ENCODE measurements around the gene TRPM1. TPM values are rescaled to one million over a fixed set of nuclear protein-coding genes. Genes with fewer than 3 reads are reported as not detected.

The TRPM1 gene
- total RNA-seq, 6 experiments from 2014 or later = not detected

- ATAC-seq = no peak
- H3K4me1 ChIP-seq = peaks cover 0 to 9% (median 3%) of the 10 kb centered on the region in 4 donors
- H3K9me3 ChIP-seq = no peaks in the 10 kb centered on the region
- WGBS (ENCODE audit: insufficient coverage, low coverage, low lambda C conversion rate, missing lambda C conversion rate) = 73% methylated on average over 7 of the region's 17 CpGs
- no peaks in the 10 kb centered on the region for H3K36me3 ChIP-seq
- no peak for DNase-seq
- TF ChIP-seq CTCF (IDR thresholded peaks at IDR 0.05) = no peak
- no peak for TF ChIP-seq POLR2A (IDR thresholded peaks at IDR 0.05)
- intact Hi-C loops (cut with DNase I) = no loop called here
- H3K27me3 ChIP-seq = no peaks in the 10 kb centered on the region
- no peak overlapping the region for H3K27ac ChIP-seq
- no peak overlapping the region for H3K4me3 ChIP-seq
Observed at GRCh38 chr15:31062911-31063310, 38.6 kb downstream of the TRPM1 start.

GRCh38 chr15:31062310-31062847, 39.1 kb downstream of the TRPM1 start:
- intact Hi-C loops (cut with DNase I) = no loop called here

GRCh38 chr15:31060429-31061140, 40.9 kb downstream of the TRPM1 start:
- Histone ChIP-seq H3K27ac (no peak overlapping the region), H3K4me1 (peaks cover 0 to 9% (median 3%) of the 10 kb centered on the region in 4 donors), H3K27me3 (no peaks in the 10 kb centered on the region), H3K36me3 (no peaks in the 10 kb centered on the region), H3K4me3 (no peak overlapping the region), H3K9me3 (no peaks in the 10 kb centered on the region)
- ATAC-seq (peak; percentile 80 to 87 (median 82)), DNase-seq (peak in 2 of 3 donors; percentile 43 to 62)
- intact Hi-C loops (cut with DNase I) = no loop called here
- 31% methylated on average over 7 of the region's 15 CpGs for WGBS (ENCODE audit: insufficient coverage, low coverage, low lambda C conversion rate, missing lambda C conversion rate)
- TF ChIP-seq POLR2A (IDR thresholded peaks at IDR 0.05) (no peak), CTCF (IDR thresholded peaks at IDR 0.05) (no peak)

More at GRCh38 chr15:31062310-31062847, 39.1 kb downstream of the TRPM1 start:
- no peak overlapping the region for H3K27ac ChIP-seq
- H3K27me3 ChIP-seq = no peaks in the 10 kb centered on the region
- TF ChIP-seq POLR2A (IDR thresholded peaks at IDR 0.05) (no peak), CTCF (IDR thresholded peaks at IDR 0.05) (no peak)
- no peak for DNase-seq
- no peaks in the 10 kb centered on the region for H3K9me3 ChIP-seq
- no peak for ATAC-seq
- H3K4me3 ChIP-seq = no peak overlapping the region
- no peaks in the 10 kb centered on the region for H3K36me3 ChIP-seq
- 73% methylated on average over 4 of the region's 4 CpGs for WGBS (ENCODE audit: insufficient coverage, low coverage, low lambda C conversion rate, missing lambda C conversion rate)
- H3K4me1 ChIP-seq = peaks cover 0 to 9% (median 3%) of the 10 kb centered on the region in 4 donors

GRCh38 chr15:31058236-31058962, 43.1 kb downstream of the TRPM1 start:
- ATAC-seq (no peak), DNase-seq (no peak)
- no peak overlapping the region for H3K4me3 ChIP-seq
- H3K36me3 ChIP-seq = no peaks in the 10 kb centered on the region
- no peaks in the 10 kb centered on the region for H3K27me3 ChIP-seq
- WGBS (ENCODE audit: insufficient coverage, low coverage, low lambda C conversion rate, missing lambda C conversion rate) = 86% methylated on average over 6 of the region's 6 CpGs
- H3K27ac ChIP-seq = no peak overlapping the region
- intact Hi-C loops (cut with DNase I) = no loop called here
- H3K4me1 ChIP-seq = peaks cover 0 to 9% (median 3%) of the 10 kb centered on the region in 4 donors
- H3K9me3 ChIP-seq = no peaks in the 10 kb centered on the region
- no peak for TF ChIP-seq POLR2A (IDR thresholded peaks at IDR 0.05)
- TF ChIP-seq CTCF (IDR thresholded peaks at IDR 0.05) = no peak
